Naive thymus-derived CD4-positive, alpha-beta T cell (primary cell): ENCODE data around the gene CD248. TPM values are rescaled to one million over a fixed set of nuclear protein-coding genes. Genes with fewer than 3 reads are reported as not detected.

Experiments
- ATAC-seq: fragments of 150-1000 bp; cut with Tn5 transposase; 2 replicates; pipeline ENCODE4 v1.10.0; 2021; ENCODE audit warnings: mild to moderate bottlenecking, moderate library complexity
- CTCF ChIA-PET: fragments of 350-600 bp; sonication (Branson Sonifier 250); formaldehyde crosslinking; loops from one replicate; lab custom pipeline; 2021; ENCODE audit warnings: antibody characterized with exemption; lab: Charles Lee
- POLR2A ChIA-PET: fragments of 350-600 bp; sonication (Branson Sonifier 250); formaldehyde crosslinking; loops from one replicate; lab custom pipeline; 2021; ENCODE audit warnings: antibody characterized with exemption, inconsistent platforms; lab: Charles Lee
- DNase-seq, 9 donors: peaks; one replicate each; pipeline versions ENCODE4 v3.0.0 to v3.0.0-alpha.2; 2020 to 2022; ENCODE audit warnings: mixed read lengths in 1 of 9
- H3K27ac ChIP-seq: one replicate; pipeline ENCODE4 v1.7.0; 2013; ENCODE audit warnings: mild to moderate bottlenecking, low read depth, low read length, moderate library complexity
- H3K27me3 ChIP-seq, 2 donors: one replicate each; pipeline ENCODE4 v1.7.0; 2013; ENCODE audit warnings: low read length in 2 of 2, mild to moderate bottlenecking in 2 of 2, moderate library complexity in 2 of 2; ENCODE audit not compliant: control insufficient read depth in 2 of 2, insufficient read depth in 2 of 2
- H3K36me3 ChIP-seq, 3 experiments: 1 replicate in 2 of 3; 2 replicates in 1 of 3; pipeline ENCODE4 v1.7.0; 2013; ENCODE audit warnings: low read length in 3 of 3, mild to moderate bottlenecking in 3 of 3, moderate library complexity in 1 of 3; ENCODE audit not compliant: insufficient read depth in 3 of 3, control insufficient read depth in 2 of 3
- H3K4me1 ChIP-seq, 2 donors: one replicate each; pipeline ENCODE4 v1.7.0; 2013; ENCODE audit warnings: low read length in 2 of 2, mild to moderate bottlenecking in 2 of 2, moderate library complexity in 1 of 2; ENCODE audit not compliant: control insufficient read depth in 2 of 2, insufficient read depth in 2 of 2
- H3K4me3 ChIP-seq: 2 replicates; pipeline ENCODE4 v1.7.0; 2013; ENCODE audit warnings: mild to moderate bottlenecking, low read length
- H3K9me3 ChIP-seq, 3 experiments: 1 replicate in 2 of 3; 2 replicates in 1 of 3; pipeline ENCODE4 v1.7.0; 2013; ENCODE audit warnings: low read length in 3 of 3; ENCODE audit not compliant: control insufficient read depth in 2 of 3
- H3K27ac Mint-ChIP-seq, 9 donors: one replicate each; pipeline ENCODE4 v1.8.0; 2020 to 2022; ENCODE audit warnings: mixed read lengths in 9 of 9, mild to moderate bottlenecking in 8 of 9, moderate library complexity in 5 of 9, inconsistent platforms in 2 of 9
- H3K27me3 Mint-ChIP-seq, 5 donors: one replicate each; pipeline ENCODE4 v1.8.0; 2021 to 2022; ENCODE audit warnings: mixed read lengths in 5 of 5, mild to moderate bottlenecking in 1 of 5
- H3K36me3 Mint-ChIP-seq, 5 donors: one replicate each; pipeline ENCODE4 v1.8.0; 2020 to 2022; ENCODE audit warnings: mixed read lengths in 5 of 5, mild to moderate bottlenecking in 3 of 5, inconsistent platforms in 1 of 5
- H3K4me1 Mint-ChIP-seq, 7 donors: one replicate each; pipeline ENCODE4 v1.8.0; 2020 to 2022; ENCODE audit warnings: mixed read lengths in 7 of 7, mild to moderate bottlenecking in 3 of 7, inconsistent platforms in 1 of 7
- H3K4me3 Mint-ChIP-seq, 10 donors: one replicate each; pipeline ENCODE4 v1.8.0; 2020 to 2022; ENCODE audit warnings: mild to moderate bottlenecking in 10 of 10, mixed read lengths in 10 of 10, moderate library complexity in 6 of 10, inconsistent platforms in 2 of 10
- H3K9me3 Mint-ChIP-seq, 11 donors: one replicate each; pipeline ENCODE4 v1.8.0; 2020 to 2022; ENCODE audit warnings: mixed read lengths in 11 of 11, mild to moderate bottlenecking in 4 of 11, inconsistent platforms in 1 of 11, moderate library complexity in 1 of 11
- intact Hi-C, 2 donors: fragments of 100-400 bp; cut with micrococcal nuclease; formaldehyde crosslinking; loops; one replicate each; pipeline ENCODE4 v1.15.1; 2023
- polyA plus RNA-seq, 2 donors: library from polyadenylated mRNA; unstranded; fragments of 300-500 nt; fragmentation: Illumina TruSeq; gene quantifications; one replicate each; pipeline ENCODE4 v1.2.3, GENCODE V29; 2021
- total RNA-seq, 6 experiments: library from RNA in 5 of 6; stranded (reverse) in 5 of 6; gene quantifications; 1 replicate in 5 of 6; 2 replicates in 1 of 6; pipeline ENCODE4 v1.2.3 and lab custom pipeline; 2021 to 2026

The CD248 gene
- total and polyA plus RNA-seq, 7 experiments from 2014 or later = 0.36 to 10.9 (median 2.5) TPM

DNA sequence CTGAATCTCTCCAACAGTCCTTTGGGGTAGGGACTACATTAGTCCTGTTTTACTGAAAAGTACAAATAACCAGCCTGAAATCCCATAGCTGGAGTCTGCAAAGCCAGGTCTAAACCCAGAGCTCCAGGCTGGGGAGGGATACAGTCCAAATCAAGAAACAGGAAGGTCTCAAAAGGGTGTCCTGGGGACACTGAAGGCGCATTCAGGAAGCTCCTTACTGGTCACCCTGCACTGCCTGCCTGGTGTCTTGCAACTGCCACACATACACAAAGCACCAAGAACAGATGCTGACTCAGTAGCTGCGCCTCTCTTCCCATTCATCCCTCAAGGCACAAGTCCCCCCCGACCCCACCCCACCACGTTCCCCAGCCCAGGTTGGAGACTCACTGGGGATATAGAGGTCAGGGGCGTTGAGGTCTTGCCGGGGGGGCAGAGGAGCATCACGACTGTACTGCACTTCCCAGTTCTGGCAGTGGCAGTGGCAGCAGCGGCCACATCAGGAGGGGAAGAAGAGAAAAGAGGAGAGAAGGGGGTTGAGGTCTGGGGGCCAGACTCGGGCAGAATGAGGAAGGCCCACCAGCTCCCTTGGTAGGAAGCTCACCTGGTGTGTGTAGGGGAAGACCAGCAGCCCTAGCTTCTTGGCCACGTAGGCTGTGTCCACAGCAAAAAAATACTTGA lies 29.5 kb downstream of the CD248 start:
- intact Hi-C loops = loop anchor here (10.0 kb wide), 3 partner anchors 233 to 1197 kb away; partner anchors contain the start of genes AIP (in 1 of the 2), MALAT1 (in 1 of the 2) and SF3B2 (in 1 of the 2)
- Mint-ChIP-seq H3K27ac (peak overlapping the region in 4 of 9 donors; percentile 53 to 69 (median 61)), H3K9me3 (peaks cover 0 to 1% (median 0%) of the 10 kb centered on the region in 11 donors), H3K36me3 (no peaks in the 10 kb centered on the region), H3K4me3 (peak overlapping the region; percentile 66 to 89 (median 78)), H3K4me1 (peaks cover 19 to 50% (median 42%) of the 10 kb centered on the region in 7 donors), H3K27me3 (peaks cover 0 to 22% (median under 1%) of the 10 kb centered on the region in 5 donors)
- H3K36me3 ChIP-seq = peaks cover 0 to 13% (median 0%) of the 10 kb centered on the region in 3 experiments
- ATAC-seq (no peak), DNase-seq (no peak)
- no peaks in the 10 kb centered on the region for H3K9me3 ChIP-seq
- H3K27ac ChIP-seq = no peak overlapping the region
- ChIA-PET CTCF (interaction anchor here (2.5 kb wide), 1 partner anchor 65 kb away, joined by 8 read pairs; no protein-coding TSS in a partner anchor), POLR2A (interaction anchor here (0.6 to 4.4 kb wide), 7 partner anchors 9 to 67 kb away, joined by 3 to 28 read pairs (median 4); partner anchors contain the start of genes BRMS1, CNIH2 and RAB1B)
- peaks cover 24 to 26% of the 10 kb centered on the region in 2 donors for H3K4me1 ChIP-seq
- H3K27me3 ChIP-seq = no peaks in the 10 kb centered on the region
- H3K4me3 ChIP-seq = no peak overlapping the region

GRCh38 chr11:66286699-66287098 lies 30.1 kb downstream of the CD248 start:
- no peak for ATAC-seq
- Histone ChIP-seq H3K27me3 (no peaks in the 10 kb centered on the region), H3K27ac (no peak overlapping the region), H3K4me1 (peaks cover 29 to 31% of the 10 kb centered on the region in 2 donors), H3K9me3 (no peaks in the 10 kb centered on the region), H3K36me3 (peaks cover 0 to 13% (median 0%) of the 10 kb centered on the region in 3 experiments), H3K4me3 (no peak overlapping the region)
- peak overlapping the region in 1 of 9 donors; percentile 18 for H3K27ac Mint-ChIP-seq
- no peak for DNase-seq
- H3K9me3 Mint-ChIP-seq = peaks cover 0 to 1% (median 0%) of the 10 kb centered on the region in 11 donors
- CTCF ChIA-PET = interaction anchor here (1.2 kb wide), 1 partner anchor 15 kb away, joined by 3 read pairs; no protein-coding TSS in a partner anchor
- H3K4me3 Mint-ChIP-seq = peak overlapping the region in 9 of 10 donors; percentile 18 to 89 (median 71)
- peaks cover 0 to 22% (median 0%) of the 10 kb centered on the region in 5 donors for H3K27me3 Mint-ChIP-seq
- no peaks in the 10 kb centered on the region for H3K36me3 Mint-ChIP-seq
- intact Hi-C loops = loop anchor here (10.0 kb wide), 3 partner anchors 232 to 1198 kb away; partner anchors contain the start of genes AIP (in 1 of the 2), MALAT1 (in 1 of the 2) and SF3B2 (in 1 of the 2)
- POLR2A ChIA-PET = interaction anchor here (0.7 to 4.4 kb wide), 4 partner anchors 18 to 64 kb away, joined by 3 to 28 read pairs (median 5); partner anchors contain the start of genes BRMS1 and RAB1B
- H3K4me1 Mint-ChIP-seq = peaks cover 22 to 56% (median 47%) of the 10 kb centered on the region in 7 donors

DNA sequence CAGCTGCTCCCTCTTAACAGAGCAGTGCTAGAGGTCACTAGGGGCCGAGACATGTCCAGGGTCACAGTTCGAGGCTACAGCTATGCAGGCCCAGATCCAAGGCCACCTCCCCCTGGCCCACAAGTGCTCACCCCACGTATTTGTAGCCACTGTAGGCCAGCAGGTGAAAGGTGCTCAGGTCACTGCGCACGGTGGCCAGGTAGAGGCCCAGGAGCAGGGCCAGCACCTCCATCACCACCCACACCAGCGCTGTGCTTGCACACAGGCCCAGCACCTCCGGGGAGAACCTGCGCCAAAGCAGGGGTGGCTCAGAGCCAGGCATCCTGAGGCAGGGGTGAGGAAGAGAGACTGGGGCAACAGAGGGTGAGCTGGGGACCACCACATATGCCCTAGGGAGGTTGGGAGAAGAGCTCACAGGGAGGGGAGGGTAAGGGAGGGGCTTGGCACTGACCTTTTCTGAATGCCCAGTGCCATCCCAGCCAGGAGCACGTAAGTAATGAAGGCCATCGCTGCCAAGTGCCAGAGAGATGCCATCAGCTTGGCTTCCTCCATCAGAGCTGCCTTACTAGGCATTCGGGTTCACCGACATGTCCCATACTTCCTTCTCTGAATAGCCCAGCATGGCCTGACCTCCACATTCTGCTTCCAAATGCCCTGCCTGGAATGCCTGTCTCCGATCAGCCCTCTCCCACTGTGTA lies 31.4 kb downstream of the CD248 start:
- CTCF ChIA-PET = interaction anchor here (0.6 to 1.5 kb wide), 5 partner anchors 13 to 104 kb away, joined by 3 to 5 read pairs (median 5); no protein-coding TSS in a partner anchor
- no peak overlapping the region for H3K4me3 ChIP-seq
- H3K36me3 Mint-ChIP-seq = no peaks in the 10 kb centered on the region
- H3K9me3 ChIP-seq = no peaks in the 10 kb centered on the region
- H3K27me3 ChIP-seq = no peaks in the 10 kb centered on the region
- H3K4me1 ChIP-seq = peaks cover 30 to 33% of the 10 kb centered on the region in 2 donors
- H3K36me3 ChIP-seq = peaks cover 0 to 13% (median 0%) of the 10 kb centered on the region in 3 experiments
- H3K27ac ChIP-seq = no peak overlapping the region
- intact Hi-C loops = loop anchor here (10.0 kb wide), 3 partner anchors 231 to 1199 kb away; partner anchors contain the start of genes AIP (in 1 of the 2), MALAT1 (in 1 of the 2) and SF3B2 (in 1 of the 2)
- DNase-seq = no peak
- H3K27ac Mint-ChIP-seq = no peak overlapping the region
- peak overlapping the region in 3 of 10 donors; percentile 21 to 34 (median 25) for H3K4me3 Mint-ChIP-seq
- POLR2A ChIA-PET = interaction anchor here (1.1 to 4.4 kb wide), 2 partner anchors 17 to 64 kb away, joined by 3 to 28 read pairs; partner anchors contain the start of gene RAB1B
- peaks cover 0 to 12% (median 0%) of the 10 kb centered on the region in 5 donors for H3K27me3 Mint-ChIP-seq
- H3K4me1 Mint-ChIP-seq = peaks cover 23 to 58% (median 48%) of the 10 kb centered on the region in 7 donors
- no peak for ATAC-seq
- peaks cover 0 to 3% (median 0%) of the 10 kb centered on the region in 11 donors for H3K9me3 Mint-ChIP-seq

DNA sequence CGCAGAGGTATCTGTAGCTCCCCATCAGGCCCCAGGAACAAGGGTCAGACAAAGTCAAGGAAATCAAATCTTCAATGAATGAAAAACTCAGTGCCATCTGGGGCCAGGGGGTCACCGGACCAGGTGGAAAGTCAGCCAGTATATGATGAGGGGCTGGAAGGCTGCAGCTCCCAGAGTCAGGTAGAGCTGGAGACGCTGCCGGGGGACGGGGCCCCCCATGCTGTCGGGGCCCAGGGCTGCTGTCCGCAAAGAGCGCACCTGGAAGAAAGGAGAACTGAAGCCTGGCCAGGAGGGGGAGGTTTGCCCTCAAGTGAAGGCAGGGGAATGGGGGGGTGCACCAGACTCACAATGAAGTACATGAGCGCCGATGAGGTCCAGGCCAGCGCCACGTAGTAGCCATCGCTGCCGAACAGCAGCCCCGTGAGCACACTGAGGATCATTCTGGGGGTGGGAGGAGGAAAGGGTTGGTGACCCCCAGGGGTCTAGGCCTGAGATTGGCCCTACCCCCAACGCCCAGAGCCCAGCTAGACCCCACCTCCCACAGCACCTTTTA lies 32.2 kb downstream of the CD248 start:
- DNase-seq (no peak), ATAC-seq (no peak)
- Histone ChIP-seq H3K9me3 (no peaks in the 10 kb centered on the region), H3K4me3 (no peak overlapping the region), H3K4me1 (peaks cover 23 to 27% of the 10 kb centered on the region in 2 donors), H3K36me3 (peaks cover 0 to 13% (median 0%) of the 10 kb centered on the region in 3 experiments), H3K27me3 (no peaks in the 10 kb centered on the region), H3K27ac (no peak overlapping the region)
- ChIA-PET CTCF (interaction anchor here (1.0 to 1.5 kb wide), 3 partner anchors 18 to 27 kb away, joined by 3 to 5 read pairs (median 3); no protein-coding TSS in a partner anchor), POLR2A (interaction anchor here (1.1 kb wide), 2 partner anchors 28 to 63 kb away, joined by 3 read pairs; no protein-coding TSS in a partner anchor)
- intact Hi-C loops = loop anchor here (10.0 kb wide), 3 partner anchors 230 to 1200 kb away; partner anchors contain the start of genes AIP (in 1 of the 2), MALAT1 (in 1 of the 2) and SF3B2 (in 1 of the 2)
- Mint-ChIP-seq H3K27ac (peak overlapping the region in 2 of 9 donors; percentile 5 to 46), H3K4me3 (no peak overlapping the region), H3K27me3 (peaks cover 0 to 9% (median 0%) of the 10 kb centered on the region in 5 donors), H3K4me1 (peaks cover 18 to 51% (median 41%) of the 10 kb centered on the region in 7 donors), H3K9me3 (peaks cover 0 to 3% (median 0%) of the 10 kb centered on the region in 11 donors), H3K36me3 (peaks cover 0 to under 1% (median 0%) of the 10 kb centered on the region in 5 donors)

- H3K27me3 ChIP-seq = no peaks in the 10 kb centered on the region
- H3K4me1 Mint-ChIP-seq = peaks cover 18 to 51% (median 39%) of the 10 kb centered on the region in 7 donors
- no peaks in the 10 kb centered on the region for H3K9me3 ChIP-seq
- no peak overlapping the region for H3K27ac ChIP-seq
- H3K9me3 Mint-ChIP-seq = peaks cover 0 to 3% (median 0%) of the 10 kb centered on the region in 11 donors
- DNase-seq = no peak
- ChIA-PET POLR2A (interaction anchor here (0.9 to 6.8 kb wide), 3 partner anchors 8 to 29 kb away, joined by 3 to 56 read pairs (median 5); partner anchors contain the start of genes RAB1B and TMEM151A), CTCF (interaction anchor here (0.8 to 2.8 kb wide), 5 partner anchors 15 to 60 kb away, joined by 3 to 25 read pairs (median 5); partner anchors contain the start of gene RAB1B)
- peaks cover 24 to 28% of the 10 kb centered on the region in 2 donors for H3K4me1 ChIP-seq
- no peak for ATAC-seq
- H3K36me3 Mint-ChIP-seq = peaks cover 0 to 2% (median 0%) of the 10 kb centered on the region in 5 donors
- no peak overlapping the region for H3K4me3 Mint-ChIP-seq
- H3K4me3 ChIP-seq = no peak overlapping the region
- H3K36me3 ChIP-seq = peaks cover 0 to 13% (median 0%) of the 10 kb centered on the region in 3 experiments
- intact Hi-C loops = loop anchor here (10.0 kb wide), 3 partner anchors 229 to 1201 kb away; partner anchors contain the start of genes AIP (in 1 of the 2), MALAT1 (in 1 of the 2) and SF3B2 (in 1 of the 2)
- H3K27ac Mint-ChIP-seq = peak overlapping the region in 5 of 9 donors; percentile 17 to 85 (median 76)
- peaks cover 0 to 14% (median 0%) of the 10 kb centered on the region in 5 donors for H3K27me3 Mint-ChIP-seq
Observed at GRCh38 chr11:66283461-66284105, 33.3 kb downstream of the CD248 start.
